Right atrium auricular region (tissue), 2 donors: ENCODE data around the gene NLGN4X. TPM values are rescaled to one million over a fixed set of nuclear protein-coding genes. Genes with fewer than 3 reads are reported as not detected.

Experiments
- DNase-seq: peaks from one replicate; pipeline ENCODE4 v3.0.0-alpha.2; 2019; ENCODE audit warnings: low spot score
- H3K27ac ChIP-seq, 2 donors: fragments of 200-600 bp; sonication (generic); 1 replicate in 1 of 2; 2 replicates in 1 of 2; pipeline ENCODE4 v1.5.1; 2016 to 2019
- H3K27me3 ChIP-seq, 2 donors: fragments of 200-600 bp; sonication (generic); one replicate each; pipeline versions ENCODE4 v1.5.1 to v1.6.0; 2017 to 2019
- H3K36me3 ChIP-seq: fragments of 200-600 bp; sonication (generic); one replicate; pipeline ENCODE4 v1.5.1; 2016
- H3K4me1 ChIP-seq, 2 donors: fragments of 200-600 bp; sonication (generic); one replicate each; pipeline versions ENCODE4 v1.5.1 to v1.6.0; 2017 to 2019
- H3K4me3 ChIP-seq, 2 donors: fragments of 200-600 bp; sonication (generic); 1 replicate in 1 of 2; 2 replicates in 1 of 2; pipeline ENCODE4 v1.5.1; 2017 to 2019; ENCODE audit warnings: mild to moderate bottlenecking in 1 of 2, moderate library complexity in 1 of 2
- H3K9me3 ChIP-seq, 2 donors: fragments of 200-600 bp; sonication (generic); one replicate each; pipeline ENCODE4 v1.5.1; 2019
- total RNA-seq, 2 donors: library from RNA; depleted of rRNA; stranded (reverse); fragments of >200 nt; gene quantifications; one replicate each; pipeline ENCODE4 v1.1.0, GENCODE V29; 2016
- TF ChIP-seq, protein P1 (sequence below), 2 donors: fragments of 200-600 bp; sonication (generic); IDR thresholded peaks; one replicate each; pipeline ENCODE4 v1.5.1; 2019; ENCODE audit warnings: antibody characterized with exemption in 2 of 2

NLGN4X gene
- total RNA-seq, 2 donors from 2014 or later, result 4.2 to 6.1 TPM

DNA sequence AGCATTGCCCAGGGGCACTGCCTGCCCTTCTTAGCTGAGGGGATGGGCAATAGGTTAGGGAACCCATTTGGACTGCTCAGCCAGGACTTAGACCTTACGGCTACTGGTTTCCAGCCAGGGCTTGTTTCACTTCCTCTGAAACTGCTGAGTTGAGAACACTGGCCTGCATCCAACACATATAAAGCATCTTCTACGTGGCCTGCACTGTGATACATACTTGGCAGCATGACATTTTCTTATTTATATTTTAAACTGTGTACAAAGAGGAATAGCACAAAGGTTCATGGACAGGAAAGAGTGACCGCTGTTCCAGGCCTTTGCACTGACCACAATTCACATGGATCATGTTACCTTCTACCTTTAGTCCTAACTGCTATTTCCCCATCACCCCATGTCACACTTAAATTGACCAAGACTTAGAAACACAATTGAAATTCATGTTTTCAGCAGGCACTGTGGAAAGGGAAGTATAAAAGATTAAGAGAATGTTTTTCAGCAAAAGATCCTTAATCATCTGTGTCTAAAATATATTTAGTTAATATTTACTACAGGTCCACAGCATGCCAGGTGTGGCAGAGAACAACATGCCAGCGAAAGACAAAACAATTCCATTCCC is 43.7 kb downstream of the NLGN4X start:
- no peaks in the 10 kb centered on the region for H3K27me3 ChIP-seq
- TF ChIP-seq, protein P1, sequence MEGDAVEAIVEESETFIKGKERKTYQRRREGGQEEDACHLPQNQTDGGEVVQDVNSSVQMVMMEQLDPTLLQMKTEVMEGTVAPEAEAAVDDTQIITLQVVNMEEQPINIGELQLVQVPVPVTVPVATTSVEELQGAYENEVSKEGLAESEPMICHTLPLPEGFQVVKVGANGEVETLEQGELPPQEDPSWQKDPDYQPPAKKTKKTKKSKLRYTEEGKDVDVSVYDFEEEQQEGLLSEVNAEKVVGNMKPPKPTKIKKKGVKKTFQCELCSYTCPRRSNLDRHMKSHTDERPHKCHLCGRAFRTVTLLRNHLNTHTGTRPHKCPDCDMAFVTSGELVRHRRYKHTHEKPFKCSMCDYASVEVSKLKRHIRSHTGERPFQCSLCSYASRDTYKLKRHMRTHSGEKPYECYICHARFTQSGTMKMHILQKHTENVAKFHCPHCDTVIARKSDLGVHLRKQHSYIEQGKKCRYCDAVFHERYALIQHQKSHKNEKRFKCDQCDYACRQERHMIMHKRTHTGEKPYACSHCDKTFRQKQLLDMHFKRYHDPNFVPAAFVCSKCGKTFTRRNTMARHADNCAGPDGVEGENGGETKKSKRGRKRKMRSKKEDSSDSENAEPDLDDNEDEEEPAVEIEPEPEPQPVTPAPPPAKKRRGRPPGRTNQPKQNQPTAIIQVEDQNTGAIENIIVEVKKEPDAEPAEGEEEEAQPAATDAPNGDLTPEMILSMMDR (IDR thresholded peaks at IDR 0.05), result no peak
- DNase-seq, result no peak
- no peak overlapping the region for H3K4me3 ChIP-seq
- H3K4me1 ChIP-seq, result no peaks in the 10 kb centered on the region
- H3K27ac ChIP-seq, result no peak overlapping the region
- H3K36me3 ChIP-seq, result no peaks in the 10 kb centered on the region
- H3K9me3 ChIP-seq, result no peaks in the 10 kb centered on the region

DNA sequence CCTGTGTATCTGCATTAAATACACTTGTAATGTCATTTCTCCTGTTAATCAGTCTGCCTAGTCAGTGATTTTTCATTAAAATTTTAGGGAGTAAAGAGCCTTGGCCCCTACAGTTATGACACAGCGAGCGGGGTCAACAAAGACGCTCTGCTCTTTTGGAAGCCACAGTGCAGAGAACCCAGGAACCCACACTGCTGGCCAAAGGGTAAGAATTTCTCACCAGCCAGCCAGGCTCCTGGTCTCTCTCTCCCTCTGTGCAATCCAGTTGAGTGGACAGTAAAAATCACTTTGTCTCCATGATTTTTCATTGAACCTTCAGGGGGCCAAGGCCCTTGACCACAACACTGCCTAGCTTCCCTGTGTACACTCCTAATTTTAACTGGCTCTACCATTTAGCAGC is 52.8 kb downstream of the NLGN4X start:
- DNase-seq, result no peak
- no peaks in the 10 kb centered on the region for H3K27me3 ChIP-seq
- H3K4me1 ChIP-seq, result no peaks in the 10 kb centered on the region
- TF ChIP-seq, protein P1 (IDR thresholded peaks at IDR 0.05), result no peak
- H3K36me3 ChIP-seq, result no peaks in the 10 kb centered on the region
- no peak overlapping the region for H3K4me3 ChIP-seq
- no peak overlapping the region for H3K27ac ChIP-seq
- H3K9me3 ChIP-seq, result no peaks in the 10 kb centered on the region

DNA sequence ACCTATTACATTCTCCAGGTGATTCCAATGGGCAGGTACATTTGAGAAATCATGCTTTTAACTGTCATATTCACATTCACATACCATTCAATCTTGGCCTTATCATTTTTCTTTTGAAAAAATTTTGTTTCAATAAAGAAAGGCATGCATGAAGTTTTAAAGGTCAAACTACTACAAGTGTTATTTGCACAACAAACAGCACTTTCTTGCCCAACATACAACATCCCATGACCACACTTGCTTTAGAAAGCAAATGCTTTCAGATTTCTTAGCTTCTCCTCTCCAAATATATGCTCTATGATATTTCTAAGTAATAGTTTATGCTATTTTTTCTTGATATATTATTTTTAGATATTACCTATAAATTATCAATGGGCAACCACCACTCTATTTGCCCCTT is 58.2 kb downstream of the NLGN4X start:
- TF ChIP-seq, protein P1 (IDR thresholded peaks at IDR 0.05), result no peak
- H3K27ac ChIP-seq, result no peak overlapping the region
- H3K36me3 ChIP-seq, result no peaks in the 10 kb centered on the region
- H3K9me3 ChIP-seq, result no peaks in the 10 kb centered on the region
- H3K4me1 ChIP-seq, result no peaks in the 10 kb centered on the region
- no peak for DNase-seq
- no peaks in the 10 kb centered on the region for H3K27me3 ChIP-seq
- no peak overlapping the region for H3K4me3 ChIP-seq

DNA sequence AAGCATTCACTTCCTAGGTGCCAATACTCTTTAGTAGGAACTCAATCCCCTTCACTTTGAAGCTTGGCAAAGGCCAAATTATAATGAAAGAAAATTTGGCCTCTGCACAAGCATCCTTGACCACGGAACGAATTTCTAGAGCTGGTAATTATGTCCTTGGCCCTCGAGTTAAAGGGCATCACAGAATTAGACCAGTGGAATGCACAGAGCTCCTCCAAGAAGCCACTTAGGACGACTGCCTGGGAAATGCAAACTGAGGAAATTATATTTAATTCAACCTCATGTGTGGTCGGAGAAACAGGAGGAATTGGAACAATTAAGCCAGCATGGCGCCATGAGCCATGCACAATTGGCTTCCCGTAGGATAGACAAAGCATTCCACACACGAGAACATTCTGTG is 59.3 kb downstream of the NLGN4X start:
- Histone ChIP-seq H3K27me3 (no peaks in the 10 kb centered on the region), H3K4me3 (no peak overlapping the region), H3K9me3 (no peaks in the 10 kb centered on the region), H3K27ac (no peak overlapping the region), H3K36me3 (no peaks in the 10 kb centered on the region), H3K4me1 (no peaks in the 10 kb centered on the region)
- DNase-seq, result no peak
- TF ChIP-seq, protein P1 (IDR thresholded peaks at IDR 0.05), result no peak

DNA sequence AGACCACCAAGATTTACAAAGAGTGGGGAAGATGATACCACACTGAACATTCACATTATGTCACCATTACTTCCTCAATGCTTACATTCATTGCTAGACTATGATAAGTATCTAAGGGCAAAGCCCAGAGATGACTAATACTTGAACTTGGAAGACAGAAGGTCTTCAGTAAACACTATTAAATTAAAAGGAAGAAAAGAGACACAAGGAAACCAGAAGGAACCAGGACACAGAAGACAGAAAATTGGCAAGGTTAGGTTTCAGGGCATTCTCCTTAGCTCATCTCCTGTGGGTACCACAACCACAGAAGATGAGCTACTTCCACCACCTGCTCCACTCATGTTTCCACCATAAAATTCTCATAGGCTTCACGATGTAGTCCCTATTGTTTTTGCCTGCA is 64.9 kb downstream of the NLGN4X start:
- H3K27ac ChIP-seq, result no peak overlapping the region
- no peaks in the 10 kb centered on the region for H3K27me3 ChIP-seq
- H3K9me3 ChIP-seq, result no peaks in the 10 kb centered on the region
- H3K4me3 ChIP-seq, result no peak overlapping the region
- H3K36me3 ChIP-seq, result no peaks in the 10 kb centered on the region
- DNase-seq, result no peak
- TF ChIP-seq, protein P1 (IDR thresholded peaks at IDR 0.05), result no peak
- H3K4me1 ChIP-seq, result no peaks in the 10 kb centered on the region

DNA sequence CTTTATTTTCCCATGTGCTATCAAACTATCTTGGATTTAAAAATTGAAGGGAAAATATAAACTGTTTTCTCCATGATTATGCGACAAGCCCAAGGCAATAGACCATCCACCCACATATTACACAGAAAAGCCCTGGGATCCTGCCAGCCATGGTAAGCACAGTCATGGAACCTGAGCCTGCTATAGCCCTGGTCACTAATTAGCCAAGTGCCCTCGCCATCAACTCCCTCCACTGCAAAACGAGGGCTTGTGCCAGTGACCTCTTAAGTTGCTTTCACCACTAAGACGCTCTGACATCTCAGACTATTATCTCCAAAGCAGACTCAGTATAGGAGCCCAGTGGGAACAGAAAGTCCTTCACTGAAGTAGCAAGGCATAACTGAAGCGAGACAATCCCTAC is 69.2 kb downstream of the NLGN4X start:
- Histone ChIP-seq H3K27me3 (no peaks in the 10 kb centered on the region), H3K9me3 (no peaks in the 10 kb centered on the region), H3K4me1 (no peaks in the 10 kb centered on the region), H3K4me3 (no peak overlapping the region), H3K36me3 (no peaks in the 10 kb centered on the region), H3K27ac (no peak overlapping the region)
- TF ChIP-seq, protein P1 (IDR thresholded peaks at IDR 0.05), result no peak
- no peak for DNase-seq
